CD4-positive, alpha-beta T cell (primary cell): ENCODE measurements around the gene ATIC. TPM values are rescaled to one million over a fixed set of nuclear protein-coding genes. Genes with fewer than 3 reads are reported as not detected.

Experiments
- ATAC-seq: fragments of 200-7000 bp; cut with Tn5 transposase; one replicate; pipeline ENCODE4 v1.10.0; 2022; ENCODE audit warnings: mild to moderate bottlenecking; ENCODE audit not compliant: poor library complexity
- CTCF ChIA-PET: fragments of 350-600 bp; sonication (Branson Sonifier 250); formaldehyde crosslinking; loops from one replicate; lab custom pipeline; 2021; ENCODE audit warnings: antibody characterized with exemption, inconsistent platforms; lab: Charles Lee
- POLR2A ChIA-PET: fragments of 350-600 bp; sonication (Branson Sonifier 250); formaldehyde crosslinking; loops from one replicate; lab custom pipeline; 2021; ENCODE audit warnings: antibody characterized with exemption, inconsistent platforms; lab: Charles Lee
- DNase-seq, 14 experiments: peaks; one replicate each; pipeline ENCODE4 v3.0.0-alpha.2; 2013 to 2020; ENCODE audit warnings: mixed read lengths in 2 of 14
- H3K27ac ChIP-seq, 2 donors: one replicate each; pipeline versions ENCODE4 v1.5.1 to v1.7.0; 2013; ENCODE audit warnings: low read length in 2 of 2, low read depth in 1 of 2, mild to moderate bottlenecking in 1 of 2
- H3K27me3 ChIP-seq, 2 experiments: 1 replicate in 1 of 2; 2 replicates in 1 of 2; pipeline versions ENCODE4 v1.6.1 to v1.7.0; 2013; ENCODE audit warnings: low read length in 2 of 2, control low read depth in 1 of 2, mild to moderate bottlenecking in 1 of 2, moderate library complexity in 1 of 2; ENCODE audit not compliant: insufficient read depth in 2 of 2, control insufficient read depth in 1 of 2
- H3K36me3 ChIP-seq: one replicate; pipeline ENCODE4 v1.6.1; 2013; ENCODE audit warnings: low read length, control low read depth; ENCODE audit not compliant: insufficient read depth
- H3K4me1 ChIP-seq: one replicate; pipeline ENCODE4 v1.6.1; 2013; ENCODE audit warnings: low read length, control low read depth; ENCODE audit not compliant: insufficient read depth
- H3K4me3 ChIP-seq: one replicate; pipeline ENCODE4 v1.5.1; 2013; ENCODE audit warnings: mild to moderate bottlenecking, low read length, moderate library complexity
- H3K9me3 ChIP-seq, 2 experiments: 1 replicate in 1 of 2; 2 replicates in 1 of 2; pipeline versions ENCODE4 v1.6.1 to v1.7.0; 2013; ENCODE audit warnings: low read length in 2 of 2, mild to moderate bottlenecking in 2 of 2, control low read depth in 1 of 2, moderate library complexity in 1 of 2; ENCODE audit not compliant: control insufficient read depth in 1 of 2, insufficient read depth in 1 of 2
- H3K27ac Mint-ChIP-seq: one replicate; pipeline ENCODE4 v1.8.0; 2020; ENCODE audit warnings: mixed read lengths
- H3K27me3 Mint-ChIP-seq: one replicate; pipeline ENCODE4 v1.8.0; 2021; ENCODE audit warnings: mixed read lengths
- H3K36me3 Mint-ChIP-seq: one replicate; pipeline ENCODE4 v1.8.0; 2021; ENCODE audit warnings: low read depth, mixed read lengths
- H3K4me1 Mint-ChIP-seq: one replicate; pipeline ENCODE4 v1.8.0; 2021; ENCODE audit warnings: low read depth, mixed read lengths
- H3K4me3 Mint-ChIP-seq: one replicate; pipeline ENCODE4 v1.8.0; 2020; ENCODE audit warnings: mild to moderate bottlenecking, mixed read lengths
- H3K9me3 Mint-ChIP-seq: one replicate; pipeline ENCODE4 v1.8.0; 2020; ENCODE audit warnings: mixed read lengths
- CTCF ChIP-seq: fragments of 200-600 bp; IDR thresholded peaks from one replicate; pipeline ENCODE4 v1.8.0; 2022; ENCODE audit warnings: antibody characterized with exemption, mild to moderate bottlenecking
- intact Hi-C, 2 experiments: fragments of 100-400 bp; cut with DNase I in 1 of 2; cut with micrococcal nuclease in 1 of 2; formaldehyde crosslinking; loops; one replicate each; pipeline versions ENCODE4 v1.15.1 to v1.9.0; 2023 to 2025; cut with DNase I, micrococcal nuclease
- total RNA-seq, 174 experiments: library from RNA in 2 of 174; stranded (reverse) in 2 of 174; gene quantifications; one replicate each; pipeline ENCODE4 v1.2.3 and lab custom pipeline; 2021 to 2026

The ATIC gene
- total RNA-seq, 2 experiments from 2014 or later: 40.5 to 43.3 TPM

GRCh38 chr2:215394102-215394805 is 82.4 kb downstream of the ATIC start:
- no peaks in the 10 kb centered on the region for H3K9me3 ChIP-seq
- no peak overlapping the region for H3K4me3 Mint-ChIP-seq
- TF ChIP-seq CTCF: no peak
- H3K27ac Mint-ChIP-seq: no peak overlapping the region
- H3K36me3 ChIP-seq: no peaks in the 10 kb centered on the region
- H3K4me3 ChIP-seq: no peak overlapping the region
- H3K36me3 Mint-ChIP-seq: no peaks in the 10 kb centered on the region
- ChIA-PET POLR2A (no interaction called here), CTCF (no interaction called here)
- no peaks in the 10 kb centered on the region for H3K9me3 Mint-ChIP-seq
- no peaks in the 10 kb centered on the region for H3K27me3 ChIP-seq
- intact Hi-C loops: no loop called here
- ATAC-seq (no peak), DNase-seq (no peak)
- no peak overlapping the region for H3K27ac ChIP-seq
- H3K4me1 Mint-ChIP-seq: no peaks in the 10 kb centered on the region
- H3K27me3 Mint-ChIP-seq: peaks cover 13% of the 10 kb centered on the region
- H3K4me1 ChIP-seq: no peaks in the 10 kb centered on the region

- no peak overlapping the region for H3K27ac Mint-ChIP-seq
- Histone ChIP-seq H3K4me1 (no peaks in the 10 kb centered on the region), H3K4me3 (no peak overlapping the region), H3K36me3 (no peaks in the 10 kb centered on the region), H3K27ac (no peak overlapping the region), H3K27me3 (no peaks in the 10 kb centered on the region), H3K9me3 (no peaks in the 10 kb centered on the region)
- no peaks in the 10 kb centered on the region for H3K9me3 Mint-ChIP-seq
- H3K4me1 Mint-ChIP-seq: no peaks in the 10 kb centered on the region
- peaks cover 13% of the 10 kb centered on the region for H3K27me3 Mint-ChIP-seq
- no peak for DNase-seq
- TF ChIP-seq CTCF: no peak
- H3K36me3 Mint-ChIP-seq: no peaks in the 10 kb centered on the region
- ATAC-seq: no peak
- ChIA-PET CTCF (interaction anchor here (0.6 kb wide), 1 partner anchor 49 kb away, joined by 3 read pairs; no protein-coding TSS in a partner anchor), POLR2A (no interaction called here)
- no peak overlapping the region for H3K4me3 Mint-ChIP-seq
- intact Hi-C loops: no loop called here
Measured at GRCh38 chr2:215395687-215396460, 84.0 kb downstream of the ATIC start.

- Mint-ChIP-seq H3K27ac (no peak overlapping the region), H3K4me1 (no peaks in the 10 kb centered on the region), H3K36me3 (no peaks in the 10 kb centered on the region), H3K9me3 (no peaks in the 10 kb centered on the region), H3K4me3 (no peak overlapping the region), H3K27me3 (peaks cover 13% of the 10 kb centered on the region)
- intact Hi-C loops: no loop called here
- DNase-seq: no peak
- ChIA-PET CTCF (interaction anchor here (0.6 to 1.3 kb wide), 2 partner anchors 8 to 48 kb away, joined by 3 read pairs; no protein-coding TSS in a partner anchor), POLR2A (no interaction called here)
- Histone ChIP-seq H3K4me1 (no peaks in the 10 kb centered on the region), H3K27ac (no peak overlapping the region), H3K27me3 (no peaks in the 10 kb centered on the region), H3K9me3 (no peaks in the 10 kb centered on the region), H3K4me3 (no peak overlapping the region), H3K36me3 (no peaks in the 10 kb centered on the region)
- ATAC-seq: no peak
- TF ChIP-seq CTCF: no peak
Measured at GRCh38 chr2:215396595-215397313, 84.9 kb downstream of the ATIC start.
